HG02623 (cell line): ENCODE data around the gene PVRIG.
"Not testable (repeated sequence)": the region's sequence is repeated elsewhere in the genome, so short reads cannot be mapped to it uniquely, and the experiment has no call there.

Source experiments
- ATAC-seq: cut with Tn5 transposase; IDR thresholded peaks from one replicate; pipeline ENCODE4 v1.9.1; 2021; ENCODE audit warnings: moderate library complexity; ENCODE audit not compliant: unreplicated experiment

Gene PVRIG

GRCh38 chr7:100224891-100225290 lies 5.1 kb downstream of the PVRIG start:
- ATAC-seq: not testable (repeated sequence)

DNA sequence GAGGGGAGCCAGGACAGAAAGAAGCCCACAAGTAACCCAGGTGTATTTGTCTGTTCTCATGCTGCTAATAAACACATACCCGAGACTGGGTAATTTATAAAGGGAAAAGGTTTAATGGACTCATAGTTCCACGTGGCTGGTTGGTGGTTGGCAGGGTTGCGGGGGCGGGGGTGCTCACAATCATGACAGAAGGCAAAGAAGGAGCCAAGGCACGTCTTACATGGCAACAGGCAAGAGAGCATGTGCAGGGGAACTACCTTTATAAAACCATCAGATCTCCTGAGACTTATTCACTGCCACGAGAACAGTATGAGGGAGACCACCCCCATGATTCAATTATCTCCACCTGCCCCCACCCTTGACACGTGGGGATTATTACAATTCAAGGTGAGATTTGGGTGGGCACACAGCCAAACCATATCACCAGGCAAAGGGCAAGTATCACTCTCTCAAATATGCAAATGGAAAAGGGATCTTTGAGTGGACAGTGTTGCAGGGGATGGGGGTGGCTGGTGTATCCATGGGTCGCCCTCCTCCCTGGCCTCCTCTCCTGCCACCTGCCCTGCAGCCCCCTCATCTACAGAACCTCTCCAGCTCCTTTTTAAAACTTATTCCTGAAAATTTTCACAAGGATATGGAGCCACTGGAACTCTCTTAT lies 15.0 kb downstream of the PVRIG start:
- not testable (repeated sequence) for ATAC-seq

DNA sequence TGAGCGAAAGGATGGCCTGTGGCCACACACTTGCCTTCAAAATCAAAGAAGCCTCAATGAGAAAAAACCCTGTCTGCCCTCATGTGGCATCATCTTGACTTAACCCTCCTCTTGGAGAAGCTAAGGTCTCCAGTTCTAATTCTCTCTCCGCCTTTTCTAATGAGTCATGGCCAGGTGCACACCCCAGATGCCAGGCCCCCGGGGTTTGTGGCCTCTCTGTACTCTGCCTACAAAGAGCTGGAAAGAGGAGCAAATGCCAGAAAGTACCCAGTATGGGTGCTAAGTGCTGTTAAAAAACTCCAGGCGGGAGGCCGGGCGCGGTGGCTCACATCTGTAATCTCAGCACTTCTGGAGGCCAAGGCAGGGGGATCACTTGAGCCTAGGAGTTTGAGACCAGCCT lies 20.2 kb downstream of the PVRIG start:
- ATAC-seq: not testable (repeated sequence)

DNA sequence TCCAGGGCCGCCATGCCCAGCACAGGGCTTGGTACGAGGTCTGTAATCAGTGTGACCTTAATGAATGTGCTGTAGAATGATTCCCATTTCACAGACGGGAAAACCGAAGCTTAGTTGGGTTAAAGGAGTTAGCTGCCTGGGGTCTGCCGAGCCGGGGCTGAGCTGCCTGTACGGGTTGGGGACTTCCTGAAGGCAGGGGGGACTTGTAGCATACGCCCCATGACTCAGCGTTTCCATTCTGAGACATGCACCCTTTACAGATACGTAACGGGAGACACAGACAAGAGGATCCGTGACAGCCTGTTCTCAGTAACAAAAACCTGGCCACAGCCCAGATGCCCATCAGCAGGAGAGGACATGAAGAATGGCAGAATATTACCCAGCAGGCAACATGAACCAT lies 23.6 kb downstream of the PVRIG start:
- ATAC-seq: peak; percentile 45

GRCh38 chr7:100244988-100245605 lies 25.3 kb downstream of the PVRIG start:
- ATAC-seq: not testable (repeated sequence)

- ATAC-seq: not testable (repeated sequence)
Observed at GRCh38 chr7:100246121-100246864, 26.5 kb downstream of the PVRIG start.

DNA sequence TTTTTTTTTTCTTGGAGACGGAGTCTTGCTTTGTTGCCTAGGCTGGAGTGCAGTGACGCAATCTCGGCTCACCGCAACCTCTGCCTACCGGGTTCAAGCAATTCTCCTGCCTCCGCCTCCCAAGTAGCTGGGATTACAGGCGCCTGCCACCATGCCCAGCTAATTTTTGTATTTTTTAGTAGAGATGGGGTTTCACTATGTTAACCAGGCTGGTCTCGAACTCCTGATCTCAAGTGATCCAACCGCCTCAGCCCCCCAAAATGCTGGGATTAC lies 27.1 kb downstream of the PVRIG start:
- ATAC-seq: not testable (repeated sequence)

- no peak for ATAC-seq
Observed at GRCh38 chr7:100247152-100247757, 27.5 kb downstream of the PVRIG start.

GRCh38 chr7:100248483-100248882 lies 28.7 kb downstream of the PVRIG start:
- no peak for ATAC-seq

GRCh38 chr7:100257017-100257416 lies 37.3 kb downstream of the PVRIG start:
- no peak for ATAC-seq

GRCh38 chr7:100259984-100260383 lies 40.2 kb downstream of the PVRIG start:
- not testable (repeated sequence) for ATAC-seq

DNA sequence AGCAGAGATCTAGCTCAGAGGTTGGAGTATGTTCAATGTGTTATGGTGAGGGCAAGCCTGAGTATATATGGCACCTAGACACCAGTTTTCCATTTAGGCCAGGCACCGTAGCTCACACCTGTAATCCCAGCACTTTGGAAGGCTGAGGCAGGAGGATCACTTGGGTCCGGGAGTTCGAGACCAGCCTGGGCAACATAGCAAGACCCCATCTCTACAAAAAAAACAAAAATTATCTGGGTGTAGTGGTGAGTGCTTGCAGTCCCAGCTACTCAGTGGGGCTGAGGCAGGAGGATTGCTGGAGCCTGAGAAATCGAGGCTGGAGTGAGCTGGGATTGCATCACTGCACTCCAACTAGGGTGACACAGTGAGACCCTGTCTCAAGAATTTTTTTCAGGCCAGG lies 43.1 kb downstream of the PVRIG start:
- not testable (repeated sequence) for ATAC-seq

GRCh38 chr7:100264223-100264622 lies 44.5 kb downstream of the PVRIG start:
- ATAC-seq: not testable (repeated sequence)

- ATAC-seq: not testable (repeated sequence)
Observed at GRCh38 chr7:100264669-100265165, 45.0 kb downstream of the PVRIG start.

GRCh38 chr7:100265851-100266250 lies 46.1 kb downstream of the PVRIG start:
- ATAC-seq: not testable (repeated sequence)

DNA sequence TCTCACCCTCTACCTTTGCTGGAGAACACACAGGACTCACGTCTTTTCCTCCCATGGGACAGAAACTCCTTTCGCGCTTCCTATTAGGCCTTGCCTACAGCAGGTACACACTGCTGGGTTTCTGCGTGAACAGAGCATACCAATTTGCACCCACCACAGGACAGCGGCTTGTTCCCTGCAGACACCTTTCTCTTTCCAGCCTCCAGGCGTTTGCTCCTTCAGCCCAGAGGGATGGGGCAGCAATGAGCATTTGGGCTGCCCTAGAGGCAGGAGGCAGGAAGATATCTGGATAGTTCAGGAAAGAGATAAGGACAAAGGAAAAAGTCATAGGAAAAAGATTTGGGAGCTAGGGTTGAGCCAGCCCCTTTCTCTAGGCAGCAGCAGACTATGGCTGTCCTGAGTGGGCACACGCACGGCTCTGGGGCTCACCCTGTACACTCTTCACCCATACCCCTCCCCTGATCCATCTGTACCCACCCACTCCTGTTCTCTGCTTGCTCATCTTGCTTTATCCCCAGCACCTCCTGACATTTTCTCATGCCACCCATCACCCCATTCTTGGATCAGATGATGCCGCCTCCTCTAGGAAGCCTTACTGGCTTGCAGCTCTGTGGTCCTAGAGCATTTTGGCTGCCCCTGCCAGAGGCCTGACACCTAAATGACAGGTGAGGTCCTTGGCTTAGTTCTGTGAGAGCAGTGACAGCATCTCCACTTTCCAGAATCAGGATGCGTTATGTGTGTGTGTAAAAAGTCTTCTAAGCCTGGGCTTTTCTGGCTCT lies 47.0 kb downstream of the PVRIG start:
- no peak for ATAC-seq

DNA sequence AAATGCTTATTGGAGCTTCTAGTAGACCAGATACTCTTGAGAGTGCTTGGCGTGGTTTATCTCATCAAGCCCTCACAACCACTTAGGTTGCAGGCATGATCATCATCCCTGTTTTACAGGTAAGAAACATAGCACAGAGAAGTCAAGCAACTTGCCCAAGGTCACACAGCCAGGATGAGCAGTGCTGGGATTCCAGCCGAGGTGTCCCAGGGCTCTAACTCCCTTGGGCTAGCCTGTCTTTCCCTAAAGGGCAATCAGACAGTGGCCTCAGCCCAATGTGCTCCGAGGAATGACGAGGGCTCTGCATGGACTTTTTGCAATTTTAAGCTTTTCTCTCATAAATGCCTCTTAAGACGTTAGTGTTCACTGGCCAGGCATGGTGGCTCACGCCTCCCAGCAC lies 47.9 kb downstream of the PVRIG start:
- ATAC-seq: no peak

DNA sequence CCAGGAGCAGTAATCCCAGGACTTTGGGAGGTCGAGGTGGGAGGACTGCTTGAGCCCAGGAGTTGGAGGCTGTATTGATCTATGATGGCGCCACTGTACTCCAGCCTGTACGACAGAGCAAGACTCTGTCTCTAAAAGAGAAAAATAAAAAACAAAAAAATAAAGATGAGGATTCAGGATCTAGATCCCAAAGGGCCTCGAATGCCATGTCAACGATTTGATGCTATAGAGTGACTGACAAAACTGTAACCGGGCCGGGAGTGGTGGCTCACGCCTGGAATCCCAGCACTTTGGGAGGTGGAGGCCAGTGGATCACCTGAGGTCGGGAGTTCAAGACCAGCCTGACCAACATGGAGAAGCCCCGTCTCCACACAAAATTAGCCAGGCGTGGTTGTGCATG lies 49.1 kb downstream of the PVRIG start:
- not testable (repeated sequence) for ATAC-seq

DNA sequence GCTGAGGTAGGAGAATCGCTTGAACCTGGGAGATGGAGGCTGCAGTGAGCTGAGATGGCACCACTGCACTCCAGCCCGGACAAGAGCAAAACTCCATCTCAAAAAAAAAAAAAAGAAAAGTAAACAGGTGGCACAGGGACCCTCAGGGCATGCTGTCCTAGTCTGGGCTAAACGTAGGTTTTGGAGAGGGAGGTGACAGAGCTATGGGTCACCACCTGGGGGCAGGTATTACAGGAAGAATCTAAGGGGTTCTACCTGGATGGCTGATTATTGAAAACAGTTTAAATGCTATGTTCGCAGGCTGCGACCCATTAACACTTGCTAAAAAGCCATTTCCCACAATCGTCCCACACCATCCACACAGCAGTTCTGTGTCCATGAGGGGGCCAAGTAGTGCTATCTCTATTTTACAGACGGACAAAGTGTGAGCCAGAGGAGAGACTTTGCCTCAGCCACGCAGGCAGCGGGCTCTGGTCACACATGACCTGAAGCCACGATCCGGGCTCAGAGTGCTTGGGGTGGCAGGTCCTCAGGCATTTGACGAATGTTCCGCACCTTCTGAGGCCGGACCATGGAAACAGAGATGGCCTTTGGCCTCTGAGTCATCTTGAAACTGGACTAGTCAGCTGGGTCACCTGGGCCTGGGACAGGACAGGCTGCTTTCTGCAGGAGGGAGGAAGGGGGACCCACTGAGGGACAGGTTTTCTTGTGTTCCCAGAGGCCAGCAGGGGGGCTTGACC lies 49.7 kb downstream of the PVRIG start:
- ATAC-seq: not testable (repeated sequence)
